ENCODE data around the gene ZNF680.

DNA sequence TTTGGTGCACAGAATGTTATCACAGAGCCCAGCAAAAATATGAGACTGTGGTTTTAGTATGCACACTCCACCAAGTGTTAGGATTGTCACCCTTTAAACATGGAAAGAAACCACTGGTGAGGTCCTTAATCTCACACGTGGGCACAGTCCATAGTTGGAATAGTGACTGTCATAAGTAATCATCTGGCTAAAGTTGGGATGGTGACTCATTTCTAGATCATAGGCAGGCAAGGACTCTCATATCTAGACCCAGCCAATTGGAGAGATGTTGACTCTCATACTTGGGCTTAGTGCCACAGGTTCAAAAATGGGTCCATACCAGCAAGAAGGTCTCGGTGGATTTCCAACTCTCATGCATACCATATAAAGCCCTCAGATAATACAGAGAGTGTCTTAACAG is 39.6 kb upstream of the ZNF680 start:
- TF ChIP-seq ZNF274 (IDR thresholded peaks at IDR 0.05; ENCODE audit: low read depth, low read length), result no peak
- TF ChIP-seq YY1 (IDR thresholded peaks at IDR 0.05; ENCODE audit: insufficient read depth, insufficient read length), result no peak
- TF ChIP-seq SUZ12 (IDR thresholded peaks at IDR 0.05; ENCODE audit: extremely low read depth, insufficient read depth, insufficient read length), result no peak
